Trophoblast cell (in vitro differentiated cells and primary cell): ENCODE measurements around the gene FKBP3.

Experiments used
- DNase-seq, 2 donors: peaks; one replicate each; pipeline ENCODE4 v3.0.0-alpha.2; 2016
- H2AFZ ChIP-seq: 2 replicates; pipeline ENCODE4 v1.6.1; 2013; ENCODE audit warnings: low read length, moderate library complexity, mild to moderate bottlenecking; ENCODE audit not compliant: insufficient read depth, poor library complexity
- H2AK5ac ChIP-seq: 2 replicates; pipeline ENCODE4 v1.6.1; 2013; ENCODE audit warnings: mild to moderate bottlenecking, low read length
- H2BK120ac ChIP-seq: 2 replicates; pipeline ENCODE4 v1.6.1; 2013; ENCODE audit warnings: low read length, mild to moderate bottlenecking, moderate library complexity; ENCODE audit not compliant: insufficient read depth, poor library complexity
- H2BK12ac ChIP-seq: 2 replicates; pipeline ENCODE4 v1.6.1; 2013; ENCODE audit warnings: mild to moderate bottlenecking, low read length, moderate library complexity
- H2BK5ac ChIP-seq: 2 replicates; pipeline ENCODE4 v1.6.1; 2013; ENCODE audit warnings: low read length, low read depth, moderate library complexity, mild to moderate bottlenecking; ENCODE audit not compliant: poor library complexity
- H3K14ac ChIP-seq: 2 replicates; pipeline ENCODE4 v1.6.1; 2013; ENCODE audit warnings: mild to moderate bottlenecking, low read length
- H3K18ac ChIP-seq: 2 replicates; pipeline ENCODE4 v1.6.1; 2013; ENCODE audit warnings: mild to moderate bottlenecking, low read length
- H3K23ac ChIP-seq: 2 replicates; pipeline ENCODE4 v1.6.1; 2013; ENCODE audit warnings: low read length
- H3K27ac ChIP-seq: 2 replicates; pipeline ENCODE4 v1.5.1; 2013; ENCODE audit warnings: low read depth, mild to moderate bottlenecking, inconsistent platforms, low read length, moderate library complexity
- H3K27me3 ChIP-seq: 2 replicates; pipeline ENCODE4 v1.6.1; 2013; ENCODE audit warnings: inconsistent platforms, mild to moderate bottlenecking, low read length, moderate library complexity; ENCODE audit not compliant: insufficient read depth
- H3K36me3 ChIP-seq, 2 experiments: 1 replicate in 1 of 2; 2 replicates in 1 of 2; pipeline ENCODE4 v1.6.1; 2013; ENCODE audit warnings: low read length in 2 of 2, mild to moderate bottlenecking in 2 of 2, moderate library complexity in 1 of 2; ENCODE audit not compliant: insufficient read depth in 2 of 2, control insufficient read depth in 1 of 2
- H3K4ac ChIP-seq: 2 replicates; pipeline ENCODE4 v1.6.1; 2013; ENCODE audit warnings: low read depth, mild to moderate bottlenecking, low read length, moderate library complexity
- H3K4me1 ChIP-seq, 2 experiments: 1 replicate in 1 of 2; 2 replicates in 1 of 2; pipeline ENCODE4 v1.6.1; 2013; ENCODE audit warnings: low read length in 2 of 2, mild to moderate bottlenecking in 2 of 2, moderate library complexity in 1 of 2; ENCODE audit not compliant: insufficient read depth in 2 of 2, control insufficient read depth in 1 of 2
- H3K4me2 ChIP-seq: 2 replicates; pipeline ENCODE4 v1.6.1; 2013; ENCODE audit warnings: inconsistent platforms, mild to moderate bottlenecking, low read length, moderate library complexity
- H3K4me3 ChIP-seq: 2 replicates; pipeline ENCODE4 v1.5.1; 2013; ENCODE audit warnings: mild to moderate bottlenecking, low read depth, low read length, inconsistent platforms
- H3K79me1 ChIP-seq: one replicate; pipeline ENCODE4 v1.6.1; 2013; ENCODE audit warnings: low read length
- H3K79me2 ChIP-seq: 2 replicates; pipeline ENCODE4 v1.6.1; 2013; ENCODE audit warnings: low read length, mild to moderate bottlenecking; ENCODE audit not compliant: control insufficient read depth, insufficient read depth, poor library complexity
- H3K9ac ChIP-seq: 2 replicates; pipeline ENCODE4 v1.6.1; 2013; ENCODE audit warnings: mild to moderate bottlenecking, low read length
- H3K9me3 ChIP-seq: 2 replicates; pipeline ENCODE4 v1.6.1; 2013; ENCODE audit warnings: low read depth, mild to moderate bottlenecking, control low read depth, inconsistent platforms, low read length; ENCODE audit not compliant: insufficient read depth
- H4K12ac ChIP-seq: 2 replicates; pipeline ENCODE4 v1.6.1; 2013; ENCODE audit warnings: low read depth, mild to moderate bottlenecking, low read length, moderate library complexity
- H4K8ac ChIP-seq: 2 replicates; pipeline ENCODE4 v1.6.1; 2013; ENCODE audit warnings: low read depth, mild to moderate bottlenecking, low read length, moderate library complexity
- H4K91ac ChIP-seq: one replicate; pipeline ENCODE4 v1.6.1; 2013; ENCODE audit warnings: low read depth, mild to moderate bottlenecking, low read length, moderate library complexity
- WGBS: extraction: QIAGEN DNeasy Blood & Tissue Kit; methylation state at CpG from one replicate; pipeline ENCODE4 v1.1.7; 2013; ENCODE audit warnings: missing lambda C conversion rate; ENCODE audit not compliant: insufficient read length, insufficient coverage; ENCODE audit errors: extremely low coverage; 5-methylcytosine and 5-hydroxymethylcytosine counted together

Gene FKBP3

GRCh38 chr14:45128963-45129629 lies 5.2 kb downstream of the FKBP3 start:
- Histone ChIP-seq H3K9ac (no peak overlapping the region), H3K27me3 (no peaks in the 10 kb centered on the region), H2BK12ac (no peak overlapping the region), H4K8ac (no peak overlapping the region), H3K18ac (no peak overlapping the region), H3K4ac (no peak overlapping the region), H3K27ac (no peak overlapping the region), H2AFZ (no peak overlapping the region), H3K79me1 (peaks cover 3% of the 10 kb centered on the region), H3K23ac (no peak overlapping the region), H3K36me3 (peaks cover 5 to 7% of the 10 kb centered on the region in 2 experiments), H4K91ac (no peak overlapping the region), H3K79me2 (peaks cover 2% of the 10 kb centered on the region), H3K4me2 (no peak overlapping the region), H3K14ac (no peak overlapping the region), H2BK5ac (no peak overlapping the region), H2BK120ac (no peak overlapping the region), H3K9me3 (no peaks in the 10 kb centered on the region), H2AK5ac (no peak overlapping the region), H3K4me1 (no peaks in the 10 kb centered on the region), H3K4me3 (no peak overlapping the region), H4K12ac (no peak overlapping the region)
- DNase-seq = no peak
- no CpG with 5 or more reads among the region's 1 CpG for WGBS

GRCh38 chr14:45125754-45126153 lies 8.5 kb downstream of the FKBP3 start:
- no peak overlapping the region for H3K23ac ChIP-seq
- no peak overlapping the region for H2AK5ac ChIP-seq
- no peak overlapping the region for H4K91ac ChIP-seq
- no peak overlapping the region for H4K12ac ChIP-seq
- no peaks in the 10 kb centered on the region for H3K9me3 ChIP-seq
- H3K79me1 ChIP-seq = no peaks in the 10 kb centered on the region
- H3K4ac ChIP-seq = no peak overlapping the region
- no peak overlapping the region for H3K4me3 ChIP-seq
- no peaks in the 10 kb centered on the region for H3K4me1 ChIP-seq
- no peaks in the 10 kb centered on the region for H3K27me3 ChIP-seq
- H3K36me3 ChIP-seq = peaks cover 9 to 18% of the 10 kb centered on the region in 2 experiments
- H2BK12ac ChIP-seq = no peak overlapping the region
- no peak overlapping the region for H3K18ac ChIP-seq
- no CpG with 5 or more reads among the region's 2 CpGs for WGBS
- H3K9ac ChIP-seq = no peak overlapping the region
- H2AFZ ChIP-seq = no peak overlapping the region
- H2BK5ac ChIP-seq = no peak overlapping the region
- no peak overlapping the region for H3K4me2 ChIP-seq
- no peak overlapping the region for H3K14ac ChIP-seq
- no peak overlapping the region for H4K8ac ChIP-seq
- no peak for DNase-seq
- H3K27ac ChIP-seq = no peak overlapping the region
- H2BK120ac ChIP-seq = no peak overlapping the region
- H3K79me2 ChIP-seq = no peaks in the 10 kb centered on the region

- WGBS = no CpG with 5 or more reads among the region's 3 CpGs
- H4K8ac ChIP-seq = no peak overlapping the region
- no peak for DNase-seq
Measured at GRCh38 chr14:45123271-45123670, 11.0 kb downstream of the FKBP3 start.

GRCh38 chr14:45120096-45120495 lies 14.2 kb downstream of the FKBP3 start:
- Histone ChIP-seq H3K4me3 (no peak overlapping the region), H3K36me3 (peaks cover 20 to 26% of the 10 kb centered on the region in 2 experiments), H3K23ac (no peak overlapping the region), H2AK5ac (no peak overlapping the region), H4K12ac (no peak overlapping the region), H3K27ac (no peak overlapping the region), H4K8ac (no peak overlapping the region), H3K18ac (no peak overlapping the region), H3K79me1 (no peaks in the 10 kb centered on the region), H2AFZ (no peak overlapping the region), H2BK120ac (no peak overlapping the region), H3K14ac (no peak overlapping the region), H2BK12ac (no peak overlapping the region), H3K27me3 (no peaks in the 10 kb centered on the region), H3K4me2 (no peak overlapping the region), H4K91ac (no peak overlapping the region), H3K9ac (no peak overlapping the region), H2BK5ac (no peak overlapping the region), H3K4ac (no peak overlapping the region), H3K4me1 (no peaks in the 10 kb centered on the region), H3K79me2 (no peaks in the 10 kb centered on the region), H3K9me3 (no peaks in the 10 kb centered on the region)
- no peak for DNase-seq
- no CpG with 5 or more reads among the region's 1 CpG for WGBS

More at GRCh38 chr14:45123271-45123670, 11.0 kb downstream of the FKBP3 start:
- Histone ChIP-seq H2BK120ac (no peak overlapping the region), H3K4me1 (no peaks in the 10 kb centered on the region), H3K9ac (no peak overlapping the region), H3K9me3 (no peaks in the 10 kb centered on the region), H3K14ac (no peak overlapping the region), H3K79me2 (no peaks in the 10 kb centered on the region), H3K4me2 (no peak overlapping the region), H3K18ac (no peak overlapping the region), H2BK5ac (no peak overlapping the region), H3K79me1 (no peaks in the 10 kb centered on the region), H2BK12ac (no peak overlapping the region), H3K4me3 (no peak overlapping the region), H4K91ac (no peak overlapping the region), H3K36me3 (peaks cover 16 to 25% of the 10 kb centered on the region in 2 experiments), H3K27ac (no peak overlapping the region), H3K27me3 (no peaks in the 10 kb centered on the region), H3K23ac (no peak overlapping the region), H2AK5ac (no peak overlapping the region), H2AFZ (no peak overlapping the region), H3K4ac (no peak overlapping the region), H4K12ac (no peak overlapping the region)
